OCI-LY3 (cell line): Measurements from ENCODE around the gene LMNB1.
"Not testable (repeated sequence)": the region's sequence is repeated elsewhere in the genome, so short reads cannot be mapped to it uniquely, and the experiment has no call there.

Experiments
- H2AFZ ChIP-seq: fragments of 200-600, 300-600 bp; shearing (Covaris generic); 2 replicates; pipeline ENCODE4 v1.6.0; 2014; ENCODE audit warnings: antibody characterized with exemption, low read depth, low read length
- H3K27ac ChIP-seq: fragments of 200-600, 300-600 bp; sonication (generic); 2 replicates; pipeline ENCODE4 v1.5.1; 2014; ENCODE audit warnings: mild to moderate bottlenecking, low read length, moderate library complexity, mixed read lengths
- H3K27me3 ChIP-seq: fragments of 200-600, 300-600 bp; sonication (generic); 2 replicates; pipeline ENCODE4 v1.6.1; 2014; ENCODE audit warnings: low read depth, low read length, mixed read lengths
- H3K36me3 ChIP-seq: fragments of 200-600, 300-600 bp; sonication (generic); replicated peaks from 2 replicates; pipeline ENCODE3; 2014; ENCODE audit warnings: low read depth, low read length, mixed read lengths
- H3K4me1 ChIP-seq: fragments of 300-600, 200-600 bp; sonication (generic); 2 replicates; pipeline ENCODE4 v1.6.1; 2014; ENCODE audit warnings: low read length, mixed read lengths
- H3K4me2 ChIP-seq: fragments of 200-600, 300-600 bp; sonication (generic); 2 replicates; pipeline ENCODE4 v1.6.1; 2014; ENCODE audit warnings: low read length, mixed read lengths
- H3K4me3 ChIP-seq: fragments of 300-600, 200-600 bp; sonication (generic); 2 replicates; pipeline ENCODE4 v1.5.1; 2014; ENCODE audit warnings: antibody characterized with exemption, mild to moderate bottlenecking, low read length, moderate library complexity
- H3K79me2 ChIP-seq: fragments of 300-600, 200-600 bp; shearing (Covaris generic); 2 replicates; pipeline ENCODE4 v1.6.1; 2014; ENCODE audit warnings: mild to moderate bottlenecking, low read length, mixed read lengths
- H3K9ac ChIP-seq: fragments of 300-600, 200-600 bp; shearing (Covaris generic); 2 replicates; pipeline ENCODE4 v1.6.0; 2014; ENCODE audit warnings: mild to moderate bottlenecking, low read length, moderate library complexity
- H3K9me3 ChIP-seq: fragments of 200-600, 300-600 bp; shearing (Covaris generic); 2 replicates; pipeline ENCODE4 v1.6.1; 2014; ENCODE audit warnings: low read length, mixed read lengths; ENCODE audit not compliant: insufficient read depth
- H4K20me1 ChIP-seq: fragments of 200-600, 300-600 bp; sonication (generic); 2 replicates; pipeline ENCODE4 v1.6.1; 2016; ENCODE audit warnings: low read length, mixed read lengths; ENCODE audit not compliant: insufficient read depth
- EZH2phosphoT487 ChIP-seq: fragments of 200-600 bp; shearing (Covaris generic); IDR thresholded peaks from 2 replicates; pipeline ENCODE4 v1.6.1; 2018; ENCODE audit warnings: antibody characterized with exemption, mixed run types, low read depth
- TF ChIP-seq, protein P1 (sequence below): fragments of 200-600, 300-600 bp; sonication (generic); IDR thresholded peaks from 2 replicates; pipeline ENCODE4 v1.5.1; 2014; ENCODE audit warnings: antibody characterized with exemption, low read length, low read depth

Gene LMNB1, protein sequence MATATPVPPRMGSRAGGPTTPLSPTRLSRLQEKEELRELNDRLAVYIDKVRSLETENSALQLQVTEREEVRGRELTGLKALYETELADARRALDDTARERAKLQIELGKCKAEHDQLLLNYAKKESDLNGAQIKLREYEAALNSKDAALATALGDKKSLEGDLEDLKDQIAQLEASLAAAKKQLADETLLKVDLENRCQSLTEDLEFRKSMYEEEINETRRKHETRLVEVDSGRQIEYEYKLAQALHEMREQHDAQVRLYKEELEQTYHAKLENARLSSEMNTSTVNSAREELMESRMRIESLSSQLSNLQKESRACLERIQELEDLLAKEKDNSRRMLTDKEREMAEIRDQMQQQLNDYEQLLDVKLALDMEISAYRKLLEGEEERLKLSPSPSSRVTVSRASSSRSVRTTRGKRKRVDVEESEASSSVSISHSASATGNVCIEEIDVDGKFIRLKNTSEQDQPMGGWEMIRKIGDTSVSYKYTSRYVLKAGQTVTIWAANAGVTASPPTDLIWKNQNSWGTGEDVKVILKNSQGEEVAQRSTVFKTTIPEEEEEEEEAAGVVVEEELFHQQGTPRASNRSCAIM

DNA sequence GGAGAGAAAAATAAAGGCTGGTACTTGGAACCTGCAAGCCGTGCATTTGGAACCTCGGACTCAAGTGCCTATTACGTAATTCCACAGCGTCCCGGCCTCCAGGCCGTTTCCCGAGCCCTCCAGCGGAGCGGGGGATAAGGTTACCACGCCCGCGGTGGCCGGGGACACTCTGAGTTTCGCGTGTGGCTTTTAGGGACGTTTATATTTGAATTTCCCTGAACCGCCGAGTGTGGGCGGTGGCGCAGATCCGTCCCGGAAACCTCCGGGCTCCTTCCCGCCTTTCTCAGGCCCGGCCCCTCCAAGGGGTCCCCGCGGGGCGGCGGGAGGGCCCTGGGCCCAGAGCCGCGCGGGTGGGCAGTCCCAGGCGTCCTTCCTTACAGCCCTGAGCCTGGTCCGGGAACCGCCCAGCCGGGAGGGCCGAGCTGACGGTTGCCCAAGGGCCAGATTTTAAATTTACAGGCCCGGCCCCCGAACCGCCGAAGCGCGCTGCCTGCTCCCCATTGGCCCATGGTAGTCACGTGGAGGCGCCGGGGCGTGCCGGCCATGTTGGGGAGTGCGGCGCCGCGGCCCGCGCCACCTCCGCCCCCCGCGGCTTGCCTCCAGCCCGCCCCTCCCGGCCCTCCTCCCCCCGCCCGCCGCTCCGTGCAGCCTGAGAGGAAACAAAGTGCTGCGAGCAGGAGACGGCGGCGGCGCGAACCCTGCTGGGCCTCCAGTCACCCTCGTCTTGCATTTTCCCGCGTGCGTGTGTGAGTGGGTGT is at the start of gene LMNB1:
LMNB1 (plus strand) TSS at position 638 of the 758 bp plus-strand sequence. CDS start 373 bp downstream, outside the sequence.
- H4K20me1 ChIP-seq, result peaks cover 26% of the 10 kb centered on the region
- H3K9me3 ChIP-seq, result no peaks in the 10 kb centered on the region
- H3K4me3 ChIP-seq, result peak within 1 kb of the TSS; percentile 98
- H3K79me2 ChIP-seq, result peaks cover 46% of the 10 kb centered on the region
- H2AFZ ChIP-seq, result no peak within 1 kb of the TSS; the same call in 1 of the 2 replicates
- H3K4me2 ChIP-seq, result peak within 1 kb of the TSS; percentile 96
- peaks cover 15% of the 10 kb centered on the region for H3K4me1 ChIP-seq
- peak within 1 kb of the TSS; percentile 100 for H3K9ac ChIP-seq
- no peaks in the 10 kb centered on the region for H3K27me3 ChIP-seq
- TF ChIP-seq EZH2phosphoT487, result no peak
- TF ChIP-seq, protein P1, sequence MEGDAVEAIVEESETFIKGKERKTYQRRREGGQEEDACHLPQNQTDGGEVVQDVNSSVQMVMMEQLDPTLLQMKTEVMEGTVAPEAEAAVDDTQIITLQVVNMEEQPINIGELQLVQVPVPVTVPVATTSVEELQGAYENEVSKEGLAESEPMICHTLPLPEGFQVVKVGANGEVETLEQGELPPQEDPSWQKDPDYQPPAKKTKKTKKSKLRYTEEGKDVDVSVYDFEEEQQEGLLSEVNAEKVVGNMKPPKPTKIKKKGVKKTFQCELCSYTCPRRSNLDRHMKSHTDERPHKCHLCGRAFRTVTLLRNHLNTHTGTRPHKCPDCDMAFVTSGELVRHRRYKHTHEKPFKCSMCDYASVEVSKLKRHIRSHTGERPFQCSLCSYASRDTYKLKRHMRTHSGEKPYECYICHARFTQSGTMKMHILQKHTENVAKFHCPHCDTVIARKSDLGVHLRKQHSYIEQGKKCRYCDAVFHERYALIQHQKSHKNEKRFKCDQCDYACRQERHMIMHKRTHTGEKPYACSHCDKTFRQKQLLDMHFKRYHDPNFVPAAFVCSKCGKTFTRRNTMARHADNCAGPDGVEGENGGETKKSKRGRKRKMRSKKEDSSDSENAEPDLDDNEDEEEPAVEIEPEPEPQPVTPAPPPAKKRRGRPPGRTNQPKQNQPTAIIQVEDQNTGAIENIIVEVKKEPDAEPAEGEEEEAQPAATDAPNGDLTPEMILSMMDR, result no peak
- H3K27ac ChIP-seq, result peak within 1 kb of the TSS; percentile 97
- H3K36me3 ChIP-seq, result peaks cover 11% of the 10 kb centered on the region

DNA sequence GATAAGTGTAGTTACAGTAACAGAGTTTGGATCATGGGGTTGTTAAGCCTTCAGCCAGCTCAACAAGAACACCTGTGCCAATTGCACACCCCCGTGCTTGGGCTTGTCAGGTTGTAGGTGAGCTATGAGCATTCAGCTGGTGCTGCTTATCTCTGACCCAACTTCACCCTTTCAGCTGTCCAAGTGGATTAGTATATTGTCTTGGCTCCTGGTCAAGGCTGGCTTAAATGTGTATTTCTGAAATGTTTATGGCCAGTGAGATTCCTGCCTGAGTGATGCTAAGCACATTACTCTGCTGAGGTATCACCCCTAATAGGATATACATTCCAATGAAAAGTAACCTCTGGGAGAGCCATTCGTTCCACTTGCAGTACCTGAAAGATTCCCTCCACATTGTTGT is 44.2 kb upstream of the LMNB1 start:
- Histone ChIP-seq H3K9ac (no peak overlapping the region), H3K9me3 (no peaks in the 10 kb centered on the region), H3K79me2 (no peaks in the 10 kb centered on the region), H4K20me1 (no peaks in the 10 kb centered on the region), H3K27ac (no peak overlapping the region), H3K27me3 (no peaks in the 10 kb centered on the region), H3K36me3 (no peaks in the 10 kb centered on the region), H3K4me1 (peaks cover 6% of the 10 kb centered on the region; the same call in 1 of the 2 replicates), H2AFZ (no peak overlapping the region), H3K4me2 (no peak overlapping the region), H3K4me3 (no peak overlapping the region)
- TF ChIP-seq, protein P1, result no peak
- TF ChIP-seq EZH2phosphoT487, result no peak

DNA sequence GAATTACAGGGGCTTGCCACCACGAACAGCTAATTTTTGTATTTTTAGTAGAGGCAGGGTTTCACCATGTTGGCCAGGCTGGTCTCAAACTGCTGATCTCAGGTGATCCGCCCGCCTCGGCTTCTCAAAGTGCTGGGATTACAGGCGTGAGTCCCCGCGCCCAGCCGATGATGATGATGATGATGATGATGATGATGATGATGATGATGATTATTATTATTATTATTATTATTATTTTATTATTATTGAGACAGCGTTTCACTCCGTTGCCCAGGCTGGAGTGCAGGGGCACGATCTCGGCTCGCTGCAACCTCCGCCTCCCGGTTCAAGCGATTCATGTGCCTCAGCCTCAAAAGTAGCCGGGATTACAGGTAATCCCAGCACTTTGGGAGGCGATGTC is 42.4 kb upstream of the LMNB1 start:
- H3K4me1 ChIP-seq, H3K4me2 ChIP-seq, H3K4me3 ChIP-seq, H3K36me3 ChIP-seq, H3K79me2 ChIP-seq, H3K27me3 ChIP-seq, H2AFZ ChIP-seq, H3K9ac ChIP-seq, H4K20me1 ChIP-seq, H3K9me3 ChIP-seq, H3K27ac ChIP-seq: not testable (repeated sequence)

DNA sequence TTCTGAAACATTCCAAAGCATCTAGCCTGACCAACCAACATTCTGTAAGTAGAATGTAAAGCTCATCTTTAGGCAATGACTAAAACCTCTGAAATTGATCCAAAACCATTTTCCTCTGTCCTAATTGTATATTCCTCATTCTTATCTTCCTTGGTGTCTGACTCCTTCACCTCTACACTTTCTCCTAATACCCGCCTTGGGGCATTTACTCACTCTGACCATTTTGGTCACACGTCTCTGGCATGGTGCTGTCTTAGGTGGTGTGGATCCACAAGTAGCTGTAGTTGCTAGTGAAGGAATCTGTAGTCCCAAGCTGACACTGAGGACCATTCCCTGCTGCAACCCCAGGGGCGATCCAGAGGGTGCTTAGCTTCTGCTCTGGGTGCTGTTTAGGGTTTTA is 40.8 kb upstream of the LMNB1 start:
- Histone ChIP-seq H4K20me1 (no peaks in the 10 kb centered on the region), H3K4me2 (no peak overlapping the region), H3K4me3 (no peak overlapping the region), H3K4me1 (peaks cover 2% of the 10 kb centered on the region; the same call in 1 of the 2 replicates), H3K79me2 (no peaks in the 10 kb centered on the region), H2AFZ (no peak overlapping the region), H3K9ac (no peak overlapping the region), H3K27ac (no peak overlapping the region), H3K36me3 (no peaks in the 10 kb centered on the region), H3K9me3 (no peaks in the 10 kb centered on the region), H3K27me3 (no peaks in the 10 kb centered on the region)
- TF ChIP-seq, protein P1, result no peak
- TF ChIP-seq EZH2phosphoT487, result no peak
